HG03520 (cell line): ENCODE data around the gene CDCP2.

ENCODE experiments used
- ATAC-seq: cut with Tn5 transposase; IDR thresholded peaks from one replicate; pipeline ENCODE4 v1.9.1; 2021; ENCODE audit warnings: mild to moderate bottlenecking, moderate library complexity; ENCODE audit not compliant: unreplicated experiment

Gene CDCP2

GRCh38 chr1:54137534-54138061 lies 15.2 kb downstream of the CDCP2 start:
- no peak for ATAC-seq

- ATAC-seq: no peak
Measured at GRCh38 chr1:54136963-54137533, 15.8 kb downstream of the CDCP2 start.

GRCh38 chr1:54136269-54136896 lies 16.4 kb downstream of the CDCP2 start:
- ATAC-seq: no peak

GRCh38 chr1:54135436-54136120 lies 17.2 kb downstream of the CDCP2 start:
- ATAC-seq: no peak

GRCh38 chr1:54134295-54134694 lies 18.5 kb downstream of the CDCP2 start:
- ATAC-seq: no peak

- no peak for ATAC-seq
Measured at GRCh38 chr1:54132495-54132894, 20.3 kb downstream of the CDCP2 start.

GRCh38 chr1:54131419-54131818 lies 21.4 kb downstream of the CDCP2 start:
- no peak for ATAC-seq

- ATAC-seq: no peak
Measured at GRCh38 chr1:54129858-54130257, 22.9 kb downstream of the CDCP2 start.

GRCh38 chr1:54127594-54128300 lies 25.1 kb downstream of the CDCP2 start:
- no peak for ATAC-seq

- ATAC-seq: no peak
Measured at GRCh38 chr1:54126271-54126815, 26.5 kb downstream of the CDCP2 start.

GRCh38 chr1:54125386-54126070 lies 27.3 kb downstream of the CDCP2 start:
- ATAC-seq: no peak

GRCh38 chr1:54124906-54125305 lies 27.9 kb downstream of the CDCP2 start:
- ATAC-seq: no peak

- no peak for ATAC-seq
Measured at GRCh38 chr1:54124472-54124871, 28.3 kb downstream of the CDCP2 start.

GRCh38 chr1:54122992-54123391 lies 29.8 kb downstream of the CDCP2 start:
- no peak for ATAC-seq

GRCh38 chr1:54122135-54122751 lies 30.6 kb downstream of the CDCP2 start:
- ATAC-seq: no peak

- ATAC-seq: no peak
Measured at GRCh38 chr1:54121482-54122134, 31.2 kb downstream of the CDCP2 start.

GRCh38 chr1:54120698-54121481 lies 31.9 kb downstream of the CDCP2 start:
- no peak for ATAC-seq

- no peak for ATAC-seq
Measured at GRCh38 chr1:54120018-54120697, 32.6 kb downstream of the CDCP2 start.
